ENCODE measurements around the gene POTED. TPM values are rescaled to one million over a fixed set of nuclear protein-coding genes. Genes with fewer than 3 reads are reported as not detected.

Gene POTED
- total RNA-seq = not detected in 2 replicates

GRCh38 chr21:13609477-13609876, at the start of gene POTED:
Gene POTED (plus strand): TSS chr21:13609777. CDS start chr21:13610229, 452 bp downstream.

